AG04449 (cell line): Measurements from ENCODE around the gene EI24.
"Not testable (repeated sequence)": the region's sequence is repeated elsewhere in the genome, so short reads cannot be mapped to it uniquely, and the experiment has no call there.

Experiments
- CTCF ChIA-PET: fragments of 350-600 bp; formaldehyde crosslinking; extraction: SDS; loops from one replicate; lab custom pipeline; 2021; ENCODE audit warnings: antibody characterized with exemption; lab: Yijun Ruan, JAX
- POLR2A ChIA-PET: fragments of 400-600, 350-600 bp; formaldehyde crosslinking; extraction: SDS; loops from one replicate; lab custom pipeline; 2020; ENCODE audit warnings: antibody characterized with exemption, inconsistent platforms; lab: Yijun Ruan, JAX
- DNase-seq: peaks from one replicate; pipeline ENCODE4 v3.0.0-alpha.2; 2010; ENCODE audit warnings: low read depth, low spot score
- H3K4me3 ChIP-seq: 2 replicates; pipeline ENCODE4 v1.5.1; 2011; ENCODE audit warnings: low read depth, mild to moderate bottlenecking, control low read depth, low read length
- TF ChIP-seq, protein P1 (sequence below): IDR thresholded peaks from one replicate; pipeline ENCODE4 v1.5.1; 2011; ENCODE audit warnings: mild to moderate bottlenecking, moderate library complexity, low read length, control low read depth, inconsistent platforms; ENCODE audit not compliant: insufficient read depth; ENCODE audit errors: missing control alignments

EI24 gene

DNA sequence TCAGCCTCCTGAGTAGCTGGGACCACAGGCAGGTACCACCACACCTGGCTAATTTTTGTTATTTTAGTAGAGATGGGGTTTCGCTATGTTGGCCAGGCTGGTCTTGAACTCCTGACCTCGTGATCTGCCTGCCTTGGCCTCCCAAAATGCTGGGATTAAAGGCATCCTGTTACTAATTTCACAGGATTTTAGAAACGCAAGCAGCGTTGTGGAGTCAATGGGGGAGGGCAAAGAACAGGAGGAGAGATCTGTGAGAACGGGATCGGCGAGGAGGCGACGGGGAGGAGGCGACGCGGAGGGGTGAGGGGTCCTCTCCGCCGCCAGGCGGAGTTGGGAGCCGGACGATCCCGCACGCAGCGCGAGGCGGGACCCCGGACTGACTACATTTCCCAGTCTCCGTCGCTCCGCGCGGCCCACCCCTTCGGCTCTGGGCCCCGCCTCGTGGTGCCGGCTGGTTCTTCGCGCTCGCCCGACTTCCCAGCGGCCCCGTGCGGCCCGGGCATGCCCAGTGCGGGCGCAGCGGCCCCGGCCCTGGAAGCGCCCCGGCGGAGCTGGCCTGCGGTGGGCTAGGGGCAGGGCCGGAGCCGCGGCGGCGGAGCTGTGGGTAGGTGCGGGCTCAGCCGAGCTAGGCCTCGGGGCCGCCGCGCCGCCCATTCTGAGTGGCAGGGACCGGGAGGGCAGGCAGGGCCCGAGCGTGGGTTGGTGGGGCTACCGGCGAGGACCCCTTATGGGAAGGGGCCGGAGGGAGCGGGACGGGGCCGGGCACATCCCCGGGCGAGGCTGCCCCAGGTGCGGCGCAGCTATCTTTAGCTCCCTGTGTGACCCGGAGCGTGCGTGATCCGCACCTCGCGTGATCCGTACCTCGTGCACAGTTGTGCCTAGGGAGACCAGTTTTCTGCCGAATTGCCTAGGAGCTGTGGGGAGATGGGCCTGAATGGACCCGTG lies at the start of gene EI24:
EI24 (plus strand) TSS at position 508 of the 945 bp plus-strand sequence. CDS start 3,051 bp downstream, outside the sequence.
- CTCF ChIA-PET = interaction anchor here (0.8 to 1.7 kb wide), 11 partner anchors 10 to 427 kb away, joined by 3 to 8 read pairs (median 4); no protein-coding TSS in a partner anchor

DNA sequence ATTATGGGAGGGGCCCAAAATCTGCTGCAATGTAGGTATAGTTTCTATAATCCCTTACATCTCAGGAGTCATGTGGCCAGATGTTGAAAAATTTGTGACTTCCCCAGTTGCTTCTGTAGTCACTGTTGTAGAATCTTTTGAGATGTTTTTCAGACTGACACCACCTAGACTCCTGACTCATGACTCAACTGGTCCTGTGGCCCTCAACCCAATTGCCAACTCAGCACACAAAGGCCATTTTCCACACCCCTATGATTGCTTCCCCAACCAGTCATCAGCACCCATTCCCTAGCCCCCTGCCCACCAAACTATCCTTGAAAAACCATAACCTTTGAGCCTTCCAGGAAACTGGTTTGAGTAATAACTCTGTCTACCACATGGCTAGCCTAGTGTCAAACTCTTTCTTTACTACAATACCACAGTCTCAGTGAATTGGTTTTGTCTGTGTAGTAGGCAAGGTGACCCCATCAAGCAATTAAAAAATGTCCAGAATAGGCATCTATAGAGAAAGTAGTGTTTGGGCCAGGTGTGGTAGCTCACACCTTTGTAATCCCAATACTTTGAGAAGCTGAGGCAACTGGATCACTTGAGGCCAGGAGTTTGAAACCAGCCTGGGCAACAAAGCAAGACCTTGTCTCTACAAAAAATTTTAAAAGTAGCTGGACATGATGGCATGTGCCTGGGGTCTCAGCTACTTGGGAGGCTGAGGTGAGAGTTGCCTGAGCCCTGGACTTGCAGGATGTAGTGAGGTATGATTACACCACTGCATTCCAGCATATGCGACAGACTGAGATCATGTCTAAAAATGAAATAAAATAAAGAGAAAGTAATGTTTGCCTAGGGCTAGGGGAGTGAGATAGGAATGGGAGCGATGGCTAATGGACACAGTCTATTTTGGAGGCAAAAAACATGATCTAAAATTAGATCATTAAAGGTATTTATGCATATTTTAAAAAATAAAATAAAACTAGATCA lies 49.1 kb upstream of the EI24 start:
- H3K4me3 ChIP-seq = no peak overlapping the region
- TF ChIP-seq, protein P1, sequence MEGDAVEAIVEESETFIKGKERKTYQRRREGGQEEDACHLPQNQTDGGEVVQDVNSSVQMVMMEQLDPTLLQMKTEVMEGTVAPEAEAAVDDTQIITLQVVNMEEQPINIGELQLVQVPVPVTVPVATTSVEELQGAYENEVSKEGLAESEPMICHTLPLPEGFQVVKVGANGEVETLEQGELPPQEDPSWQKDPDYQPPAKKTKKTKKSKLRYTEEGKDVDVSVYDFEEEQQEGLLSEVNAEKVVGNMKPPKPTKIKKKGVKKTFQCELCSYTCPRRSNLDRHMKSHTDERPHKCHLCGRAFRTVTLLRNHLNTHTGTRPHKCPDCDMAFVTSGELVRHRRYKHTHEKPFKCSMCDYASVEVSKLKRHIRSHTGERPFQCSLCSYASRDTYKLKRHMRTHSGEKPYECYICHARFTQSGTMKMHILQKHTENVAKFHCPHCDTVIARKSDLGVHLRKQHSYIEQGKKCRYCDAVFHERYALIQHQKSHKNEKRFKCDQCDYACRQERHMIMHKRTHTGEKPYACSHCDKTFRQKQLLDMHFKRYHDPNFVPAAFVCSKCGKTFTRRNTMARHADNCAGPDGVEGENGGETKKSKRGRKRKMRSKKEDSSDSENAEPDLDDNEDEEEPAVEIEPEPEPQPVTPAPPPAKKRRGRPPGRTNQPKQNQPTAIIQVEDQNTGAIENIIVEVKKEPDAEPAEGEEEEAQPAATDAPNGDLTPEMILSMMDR = no peak
- POLR2A ChIA-PET = no interaction called here
- no peak for DNase-seq
- CTCF ChIA-PET = no interaction called here

More for the DNA sequence above, at the start of gene EI24:
- peak; percentile 41 for DNase-seq
- H3K4me3 ChIP-seq = peak within 1 kb of the TSS; percentile 95
- TF ChIP-seq, protein P1 = peak; percentile 85
- POLR2A ChIA-PET = interaction anchor here (0.5 to 1.7 kb wide), 6 partner anchors 14 to 76 kb away, joined by 3 to 15 read pairs (median 6); partner anchors contain the start of gene STT3A

DNA sequence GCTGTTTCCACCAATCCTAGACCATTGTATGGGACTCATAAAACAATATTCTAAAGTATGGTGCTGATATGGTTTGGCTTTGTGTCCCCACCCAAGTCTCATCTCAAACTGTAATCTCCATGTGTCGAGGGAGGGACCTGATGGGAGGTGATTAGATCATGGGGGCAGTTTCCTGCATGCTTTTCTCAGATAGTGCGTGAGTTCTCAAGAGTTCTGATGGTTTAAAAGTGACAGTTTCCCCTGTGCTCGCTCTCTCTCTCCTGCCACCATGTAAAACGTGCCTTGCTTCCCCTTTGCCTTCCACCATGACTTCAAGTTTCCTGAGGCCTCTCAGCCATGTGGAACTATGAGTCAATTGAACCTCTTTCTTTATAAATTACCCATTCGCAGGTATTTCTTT lies 44.0 kb upstream of the EI24 start:
- ChIA-PET POLR2A (no interaction called here), CTCF (no interaction called here)
- no peak overlapping the region for H3K4me3 ChIP-seq
- DNase-seq = no peak
- TF ChIP-seq, protein P1 = no peak

DNA sequence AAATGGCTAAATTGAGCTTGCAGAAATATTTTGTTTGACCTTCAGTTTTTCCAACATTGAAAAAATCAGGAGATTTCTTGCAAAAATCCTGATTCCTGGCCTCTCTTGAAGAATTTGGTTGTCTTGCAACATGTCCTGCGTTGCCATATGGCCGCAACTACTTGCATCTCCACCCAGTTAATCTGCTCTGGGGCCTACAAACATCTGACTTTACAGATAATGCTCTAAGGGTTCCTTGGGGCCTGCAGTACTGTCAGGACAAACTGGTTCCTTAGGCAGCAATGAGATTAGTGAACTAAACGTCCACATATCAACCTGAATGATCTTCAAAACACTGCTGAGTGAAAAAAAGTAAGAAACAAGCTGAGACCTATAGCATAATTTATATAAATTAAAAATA lies 36.6 kb upstream of the EI24 start:
- TF ChIP-seq, protein P1 = no peak
- CTCF ChIA-PET = no interaction called here
- H3K4me3 ChIP-seq = no peak overlapping the region
- POLR2A ChIA-PET = no interaction called here
- DNase-seq = no peak

DNA sequence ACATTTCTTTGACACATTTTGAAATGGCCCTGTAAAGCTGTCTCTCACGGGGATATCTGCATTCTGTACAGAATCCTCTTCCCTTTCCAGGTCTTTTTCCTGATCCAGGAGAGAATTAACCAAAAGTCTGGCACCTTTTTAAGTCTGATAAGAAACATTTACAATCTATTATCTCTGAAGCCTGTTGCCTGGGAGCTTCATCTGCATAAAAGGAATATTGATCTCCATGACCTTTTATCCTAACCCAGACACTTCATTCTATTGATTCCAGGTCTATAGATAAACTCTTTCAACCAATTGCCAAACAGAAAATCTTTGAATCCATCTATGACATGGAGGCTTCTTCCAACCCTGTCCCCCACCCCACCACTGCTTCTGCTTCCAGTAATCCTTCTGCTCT lies 33.7 kb upstream of the EI24 start:
- DNase-seq = no peak
- no peak overlapping the region for H3K4me3 ChIP-seq
- TF ChIP-seq, protein P1 = no peak
- ChIA-PET POLR2A (no interaction called here), CTCF (no interaction called here)

DNA sequence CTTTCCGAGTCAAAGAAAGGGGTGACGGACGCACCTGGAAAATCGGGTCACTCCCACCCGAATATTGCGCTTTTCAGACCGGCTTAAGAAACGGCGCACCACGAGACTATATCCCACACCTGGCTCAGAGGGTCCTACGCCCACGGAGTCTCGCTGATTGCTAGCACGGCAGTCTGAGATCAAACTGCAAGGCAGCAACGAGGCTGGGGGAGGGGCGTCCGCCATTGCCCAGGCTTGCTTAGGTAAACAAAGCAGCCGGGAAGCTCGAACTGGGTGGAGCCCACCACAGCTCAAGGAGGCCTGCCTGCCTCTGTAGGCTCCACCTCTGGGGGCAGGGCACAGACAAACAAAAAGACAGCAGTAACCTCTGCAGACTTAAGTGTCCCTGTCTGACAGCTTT lies 32.4 kb upstream of the EI24 start:
- DNase-seq, H3K4me3 ChIP-seq, POLR2A ChIA-PET, CTCF ChIA-PET: not testable (repeated sequence)
